IPS-15b (cell line): ENCODE results near the gene DRC1.

Experiments used
- H3K27me3 ChIP-seq: one replicate; pipeline ENCODE4 v1.6.1; 2013; ENCODE audit warnings: low read length; ENCODE audit not compliant: control insufficient read depth, insufficient read depth
- H3K36me3 ChIP-seq: one replicate; pipeline ENCODE4 v1.6.1; 2013; ENCODE audit warnings: low read length; ENCODE audit not compliant: control insufficient read depth, insufficient read depth
- H3K4me1 ChIP-seq: one replicate; pipeline ENCODE4 v1.6.1; 2013; ENCODE audit warnings: mild to moderate bottlenecking, low read length; ENCODE audit not compliant: control insufficient read depth, insufficient read depth
- H3K4me3 ChIP-seq: one replicate; pipeline ENCODE4 v1.5.1; 2013; ENCODE audit warnings: low read depth, low read length
- H3K9ac ChIP-seq: one replicate; pipeline ENCODE4 v1.6.1; 2013; ENCODE audit warnings: low read depth, mild to moderate bottlenecking, low read length
- H3K9me3 ChIP-seq: one replicate; pipeline ENCODE4 v1.6.1; 2013; ENCODE audit warnings: mild to moderate bottlenecking, low read length; ENCODE audit not compliant: control insufficient read depth, insufficient read depth

Gene DRC1

DNA sequence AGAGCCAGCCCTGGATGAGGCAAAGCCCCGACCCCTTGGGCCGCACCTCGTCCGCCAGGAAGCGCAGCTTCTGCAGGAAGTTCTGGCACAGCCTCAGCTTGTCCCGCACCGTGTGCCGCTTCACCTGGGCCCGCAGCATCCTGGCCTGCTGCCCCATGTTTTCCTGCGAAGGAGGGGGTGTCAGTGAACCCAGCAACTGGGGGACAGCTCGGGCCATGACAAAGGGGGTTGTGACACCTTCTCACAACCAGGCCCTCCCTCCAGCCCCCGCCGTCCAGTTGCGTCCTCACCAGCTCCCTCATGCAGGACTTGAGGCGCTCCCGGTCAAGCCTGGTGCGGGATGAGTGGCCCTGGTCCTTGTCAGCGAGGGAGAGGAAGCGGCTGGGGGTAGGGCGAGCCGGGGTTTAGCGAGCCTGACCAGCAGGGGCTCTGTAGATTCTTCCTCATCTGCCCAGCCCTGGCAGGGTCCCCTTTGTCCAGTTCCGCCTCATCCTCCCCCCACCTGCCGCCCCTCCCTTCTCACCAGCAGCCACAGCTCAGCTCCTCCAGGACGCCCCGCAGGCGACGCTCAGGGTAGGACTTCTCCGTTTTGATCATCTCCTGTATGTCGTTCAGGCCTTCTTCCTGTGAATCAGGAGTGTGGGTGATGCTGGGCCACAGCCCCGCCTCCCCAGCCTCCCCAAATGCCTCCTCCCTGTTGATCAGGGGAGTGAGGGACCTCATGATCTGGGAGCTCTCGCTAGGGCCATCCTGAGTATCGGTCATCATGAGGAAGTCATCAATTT, 75.6 kb downstream of the DRC1 start:
- H3K9me3 ChIP-seq = no peaks in the 10 kb centered on the region
- no peaks in the 10 kb centered on the region for H3K36me3 ChIP-seq
- H3K27me3 ChIP-seq = no peaks in the 10 kb centered on the region
- peaks cover 2% of the 10 kb centered on the region for H3K4me1 ChIP-seq
- no peak overlapping the region for H3K9ac ChIP-seq
- H3K4me3 ChIP-seq = no peak overlapping the region

DNA sequence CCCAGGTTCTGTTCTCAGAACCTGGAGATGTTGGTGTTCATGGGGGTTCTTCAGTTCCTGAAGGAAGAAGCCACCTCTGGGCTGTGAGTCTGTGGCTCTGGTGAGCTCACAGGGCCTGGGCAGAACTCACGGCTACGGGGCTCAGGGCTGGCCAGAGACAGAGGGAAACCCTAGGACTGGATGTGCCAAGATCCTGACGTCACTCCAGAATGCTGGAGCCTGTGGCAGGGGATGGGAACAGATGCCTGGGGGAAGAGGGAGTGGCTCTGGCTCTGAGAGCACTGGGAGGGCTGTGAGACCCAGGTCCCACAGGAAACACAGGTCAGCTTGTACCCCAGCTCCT, 76.2 kb downstream of the DRC1 start, which contains the start of gene OTOF:
Gene OTOF (minus strand): TSS at position 214 of the 343 bp plus-strand sequence.
- H3K27me3 ChIP-seq = no peaks in the 10 kb centered on the region
- H3K9ac ChIP-seq = no peak within 1 kb of the TSS
- H3K4me3 ChIP-seq = no peak within 1 kb of the TSS
- H3K4me1 ChIP-seq = peaks cover 2% of the 10 kb centered on the region
- no peaks in the 10 kb centered on the region for H3K36me3 ChIP-seq
- no peaks in the 10 kb centered on the region for H3K9me3 ChIP-seq

DNA sequence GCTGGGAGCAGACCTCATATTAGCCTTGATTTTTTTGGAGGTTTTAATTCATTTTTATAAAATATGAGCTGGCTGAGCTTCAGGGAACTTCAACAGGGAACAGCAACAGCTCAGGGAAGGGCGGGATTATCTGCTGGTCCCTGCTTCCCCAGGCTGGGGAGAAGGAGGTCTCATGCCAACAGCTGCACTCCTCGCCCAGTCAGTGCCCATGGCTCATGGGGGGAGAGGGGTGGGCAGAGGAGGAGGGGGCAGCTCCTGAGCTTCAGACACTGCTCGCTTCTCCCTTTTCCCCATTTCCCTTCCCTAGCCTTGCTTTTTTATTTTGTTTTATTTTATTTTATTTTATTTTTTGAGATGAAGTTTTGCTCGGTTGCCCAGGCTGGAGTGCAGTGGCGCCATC, 76.6 kb downstream of the DRC1 start:
- no peaks in the 10 kb centered on the region for H3K27me3 ChIP-seq
- H3K9ac ChIP-seq = no peak overlapping the region
- no peaks in the 10 kb centered on the region for H3K9me3 ChIP-seq
- no peaks in the 10 kb centered on the region for H3K36me3 ChIP-seq
- peaks cover 2% of the 10 kb centered on the region for H3K4me1 ChIP-seq
- H3K4me3 ChIP-seq = no peak overlapping the region

DNA sequence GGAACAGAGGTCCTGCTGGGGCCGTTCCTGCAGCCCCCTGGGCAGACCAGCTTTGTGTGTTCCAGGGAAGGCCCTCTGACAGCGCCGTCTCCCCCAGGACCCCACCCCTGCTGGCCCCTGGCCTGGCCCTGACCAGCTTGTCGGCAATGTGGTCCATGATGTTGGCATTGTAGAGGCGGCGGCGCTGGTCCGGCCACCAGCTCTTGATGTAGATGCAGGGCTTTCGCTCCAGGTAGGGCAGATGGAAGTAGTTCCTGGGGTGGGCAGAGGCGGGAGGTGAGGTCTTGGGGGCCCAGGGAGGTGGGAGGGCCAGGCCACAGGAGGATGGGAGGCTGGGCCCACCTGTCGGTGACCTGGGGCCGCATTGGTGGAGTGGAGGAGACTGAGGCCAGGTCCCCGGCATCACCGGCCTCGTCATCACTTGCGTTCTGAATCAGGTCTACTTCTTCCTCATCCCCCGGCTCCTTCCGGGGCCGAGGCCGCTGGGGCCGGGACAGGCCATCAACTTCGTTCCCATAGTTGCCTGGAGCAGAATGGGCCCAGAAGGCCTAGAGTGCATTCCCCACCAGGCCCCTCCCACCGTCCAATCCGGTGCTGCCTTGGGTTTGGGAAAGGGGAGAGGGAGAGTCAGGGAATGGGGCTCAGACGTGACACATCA, 77.5 kb downstream of the DRC1 start:
- Histone ChIP-seq H3K36me3 (no peaks in the 10 kb centered on the region), H3K4me1 (peaks cover 2% of the 10 kb centered on the region), H3K9ac (no peak overlapping the region), H3K9me3 (no peaks in the 10 kb centered on the region), H3K4me3 (no peak overlapping the region), H3K27me3 (no peaks in the 10 kb centered on the region)

DNA sequence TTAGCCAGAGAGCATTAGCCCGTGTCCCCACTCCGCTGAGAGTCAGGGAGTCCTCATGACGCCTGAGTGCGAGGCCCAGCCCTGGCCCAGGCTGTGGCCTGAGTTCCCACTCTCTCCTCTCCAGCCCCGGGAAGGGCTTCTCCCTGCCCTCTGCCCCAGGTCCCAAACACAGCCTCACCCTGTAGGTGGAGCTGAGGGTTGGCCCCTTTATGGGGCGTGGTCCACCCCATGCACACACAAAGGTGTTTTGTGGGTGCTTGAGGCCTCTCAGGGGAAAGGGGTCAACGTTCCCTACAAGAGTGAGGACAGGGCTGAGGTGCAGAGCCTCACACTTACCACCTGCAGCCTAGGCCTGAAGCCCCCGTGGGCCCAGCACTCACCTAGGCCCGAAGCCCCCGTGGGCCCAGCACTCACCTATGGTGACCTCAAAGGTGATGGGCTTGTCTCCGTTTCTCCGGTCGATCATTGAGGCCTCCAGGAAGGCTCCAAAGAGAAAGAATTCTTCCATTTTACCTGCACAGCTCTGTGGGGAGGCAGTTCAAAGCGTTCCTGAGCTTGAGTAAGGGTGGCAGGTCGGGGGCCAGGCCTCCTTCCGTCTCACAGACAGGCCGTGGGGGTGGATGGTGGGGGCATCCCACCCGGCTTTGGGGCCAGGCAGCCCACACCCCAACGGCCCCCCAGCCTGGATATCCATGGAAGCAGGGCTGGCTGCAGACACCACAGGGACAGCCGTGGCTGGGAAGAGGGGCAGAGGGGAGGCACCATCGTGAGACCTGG, 78.3 kb downstream of the DRC1 start:
- H3K4me1 ChIP-seq = peaks cover 2% of the 10 kb centered on the region
- no peaks in the 10 kb centered on the region for H3K9me3 ChIP-seq
- no peaks in the 10 kb centered on the region for H3K36me3 ChIP-seq
- no peak overlapping the region for H3K4me3 ChIP-seq
- no peak overlapping the region for H3K9ac ChIP-seq
- no peaks in the 10 kb centered on the region for H3K27me3 ChIP-seq

DNA sequence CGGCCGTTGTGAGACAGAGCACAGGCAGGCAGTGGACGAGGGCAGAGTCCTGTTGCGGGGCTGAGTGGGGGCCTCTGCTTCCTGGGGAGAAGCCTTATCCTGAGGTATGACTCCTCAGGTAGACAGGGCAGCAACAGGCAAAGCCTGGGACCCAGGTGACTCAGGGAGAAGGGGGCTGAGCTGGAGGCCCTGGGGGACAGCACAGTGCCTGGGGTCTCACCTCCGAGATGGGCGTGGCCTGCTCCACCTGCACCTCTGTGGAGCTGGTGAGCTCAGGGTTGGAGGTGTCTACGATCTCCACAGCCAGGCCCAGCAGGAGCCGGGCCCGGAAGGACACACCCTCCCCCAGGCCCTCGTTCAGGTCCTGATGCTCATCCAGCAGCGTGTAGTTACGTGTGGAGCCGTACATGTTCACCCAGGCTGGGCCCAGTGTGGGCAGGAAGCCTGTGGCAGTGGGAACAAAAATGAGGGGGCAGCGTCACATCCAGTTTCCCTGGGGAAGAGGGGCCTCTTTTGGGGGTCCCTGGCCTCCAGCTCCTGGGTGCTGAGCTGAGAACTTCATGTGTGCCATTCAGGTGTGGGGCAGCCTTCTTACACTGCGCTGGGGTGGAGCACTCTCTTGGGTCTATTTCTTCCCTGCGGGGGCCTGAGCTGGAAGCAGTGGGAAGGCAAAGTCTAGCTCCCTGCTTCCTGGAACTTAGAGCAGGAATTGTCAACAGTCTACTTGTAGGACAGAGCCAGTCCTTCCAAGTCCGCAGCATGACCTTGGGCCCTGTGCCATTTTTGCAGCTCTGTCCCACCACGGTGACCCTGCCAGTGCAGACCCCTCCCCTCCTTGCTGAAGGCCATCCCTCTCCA, 79.1 kb downstream of the DRC1 start:
- Histone ChIP-seq H3K4me1 (peaks cover 2% of the 10 kb centered on the region), H3K4me3 (no peak overlapping the region), H3K9me3 (no peaks in the 10 kb centered on the region), H3K27me3 (no peaks in the 10 kb centered on the region), H3K9ac (no peak overlapping the region), H3K36me3 (no peaks in the 10 kb centered on the region)

DNA sequence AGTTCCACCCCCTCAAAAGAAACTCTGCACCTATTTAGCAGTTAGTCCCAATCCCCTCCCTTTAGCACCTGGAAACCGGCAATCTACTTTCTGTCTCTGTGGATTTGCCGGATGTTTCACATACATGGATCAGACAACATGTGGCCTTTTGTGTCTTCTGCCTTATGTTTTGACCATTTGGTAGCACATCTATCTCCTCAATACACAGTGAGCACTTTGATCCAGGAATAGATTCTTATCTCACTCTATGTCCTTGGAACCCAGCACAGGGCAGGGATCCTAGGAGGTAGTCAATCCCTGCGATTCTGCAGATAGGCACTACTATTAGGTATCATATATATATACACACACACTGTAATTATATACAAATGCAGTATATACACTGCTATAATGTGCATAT, 80.0 kb downstream of the DRC1 start:
- Histone ChIP-seq H3K9me3 (no peaks in the 10 kb centered on the region), H3K9ac (no peak overlapping the region), H3K4me1 (peaks cover 2% of the 10 kb centered on the region), H3K4me3 (no peak overlapping the region), H3K27me3 (no peaks in the 10 kb centered on the region), H3K36me3 (no peaks in the 10 kb centered on the region)

DNA sequence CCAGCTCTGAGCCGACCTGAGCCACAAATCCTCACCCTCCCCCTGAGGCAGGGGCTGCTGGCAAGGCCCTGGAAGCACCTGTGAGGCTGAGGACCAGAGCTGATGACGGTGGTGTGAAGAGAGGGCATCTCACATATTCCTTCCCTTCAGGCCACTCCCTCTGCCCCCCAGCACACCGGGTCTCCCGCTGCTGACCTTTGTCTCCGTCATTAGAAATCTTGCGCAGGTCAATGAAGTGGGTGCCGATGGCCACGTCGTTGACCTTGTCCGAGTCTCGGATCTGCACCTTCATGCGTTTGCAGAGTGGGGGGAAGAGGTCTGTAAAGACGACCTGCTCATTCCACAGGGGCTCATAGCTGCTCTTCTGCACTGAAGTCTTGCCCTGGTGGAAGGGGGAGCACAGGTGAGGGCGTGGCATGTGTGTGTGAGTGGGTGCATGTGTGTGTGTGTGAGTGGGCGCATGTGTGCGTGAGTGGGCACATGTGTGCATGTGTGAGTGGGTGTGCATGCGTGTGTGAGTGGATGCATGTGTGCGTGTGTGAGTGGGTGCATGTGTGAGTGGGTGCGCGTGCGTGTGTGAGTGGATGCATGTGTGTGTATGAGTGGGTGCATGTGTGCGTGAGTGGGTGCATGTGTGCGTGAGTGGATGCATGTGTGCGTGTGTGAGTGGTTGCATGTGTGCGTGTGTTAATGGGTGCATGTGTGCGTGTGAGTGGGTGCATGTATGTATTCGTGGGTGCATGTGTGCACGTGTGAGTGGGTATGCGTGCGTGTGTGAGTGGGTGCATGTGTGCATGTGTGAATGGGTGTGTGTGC, 80.7 kb downstream of the DRC1 start:
- no peaks in the 10 kb centered on the region for H3K9me3 ChIP-seq
- H3K9ac ChIP-seq = no peak overlapping the region
- peaks cover 2% of the 10 kb centered on the region for H3K4me1 ChIP-seq
- no peaks in the 10 kb centered on the region for H3K36me3 ChIP-seq
- no peaks in the 10 kb centered on the region for H3K27me3 ChIP-seq
- no peak overlapping the region for H3K4me3 ChIP-seq

DNA sequence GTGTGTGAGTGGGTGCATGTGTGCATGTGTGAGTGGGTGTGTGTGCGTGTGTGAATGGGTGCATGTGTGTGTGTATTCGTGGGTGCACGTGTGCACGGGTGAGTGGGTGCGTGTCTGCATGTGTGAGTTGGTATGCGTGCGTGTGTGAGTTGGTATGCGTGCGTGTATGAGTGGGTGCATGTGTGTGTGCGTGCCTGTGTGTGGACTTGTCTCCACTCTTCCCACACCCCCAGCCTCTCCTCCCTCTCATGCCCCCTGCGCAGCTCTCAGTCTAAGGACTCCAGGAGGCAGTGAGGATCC, 81.3 kb downstream of the DRC1 start:
- Histone ChIP-seq H3K27me3 (no peaks in the 10 kb centered on the region), H3K9ac (no peak overlapping the region), H3K4me3 (no peak overlapping the region), H3K9me3 (no peaks in the 10 kb centered on the region), H3K36me3 (no peaks in the 10 kb centered on the region), H3K4me1 (no peaks in the 10 kb centered on the region)

DNA sequence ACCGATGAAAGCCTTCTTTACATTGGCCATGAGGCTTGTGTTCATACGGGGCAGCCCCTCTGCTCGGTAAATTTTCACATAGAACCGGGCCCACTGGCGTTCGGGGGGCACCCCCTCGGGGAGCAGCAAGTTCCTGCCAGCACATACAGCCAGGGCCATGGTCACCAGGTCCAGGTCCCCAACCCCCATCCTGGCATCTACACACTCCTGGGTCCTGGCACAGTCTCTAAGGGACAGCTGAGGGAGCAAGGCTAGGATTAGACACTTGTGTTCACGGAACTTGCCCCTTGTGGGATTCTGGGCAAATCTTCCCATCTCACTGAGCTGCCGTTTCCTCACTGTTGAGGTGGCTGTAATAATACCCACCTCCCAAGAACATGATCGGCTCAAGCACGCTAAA, 81.8 kb downstream of the DRC1 start:
- no peaks in the 10 kb centered on the region for H3K4me1 ChIP-seq
- H3K4me3 ChIP-seq = no peak overlapping the region
- no peaks in the 10 kb centered on the region for H3K27me3 ChIP-seq
- no peaks in the 10 kb centered on the region for H3K9me3 ChIP-seq
- H3K36me3 ChIP-seq = no peaks in the 10 kb centered on the region
- no peak overlapping the region for H3K9ac ChIP-seq
